BLaER1 (cell line): Measurements from ENCODE around the gene SHC2.

Experiments used
- H3K27ac ChIP-seq: shearing (Covaris generic); formaldehyde crosslinking; 2 replicates; pipeline ENCODE4 v1.8.1; 2022
- H3K27me3 ChIP-seq: shearing (Covaris generic); formaldehyde crosslinking; 2 replicates; pipeline ENCODE4 v1.8.1; 2022
- H3K36me3 ChIP-seq: shearing (Covaris generic); formaldehyde crosslinking; 2 replicates; pipeline ENCODE4 v1.8.1; 2022
- H3K4me1 ChIP-seq: shearing (Covaris generic); formaldehyde crosslinking; 2 replicates; pipeline ENCODE4 v1.8.1; 2022
- H3K4me2 ChIP-seq: shearing (Covaris generic); formaldehyde crosslinking; 2 replicates; pipeline ENCODE4 v1.8.1; 2022
- H3K4me3 ChIP-seq: shearing (Covaris generic); formaldehyde crosslinking; 2 replicates; pipeline ENCODE4 v1.8.1; 2022
- H3K9ac ChIP-seq: shearing (Covaris generic); formaldehyde crosslinking; 2 replicates; pipeline ENCODE4 v1.8.1; 2022
- H3K9me3 ChIP-seq: shearing (Covaris generic); formaldehyde crosslinking; 2 replicates; pipeline ENCODE4 v1.8.1; 2022
- H4K20me1 ChIP-seq: shearing (Covaris generic); formaldehyde crosslinking; 2 replicates; pipeline ENCODE4 v1.8.1; 2022
- Cebpa-rat ChIP-seq: shearing (Covaris generic); IDR thresholded peaks from 2 replicates; pipeline ENCODE4 v1.8.1; 2022

Gene SHC2

GRCh38 chr19:375395-376110, 85.3 kb downstream of the SHC2 start:
- Histone ChIP-seq H3K27ac (no peak overlapping the region), H3K27me3 (no peaks in the 10 kb centered on the region), H3K4me1 (no peaks in the 10 kb centered on the region), H3K9me3 (peaks cover 29% of the 10 kb centered on the region), H3K9ac (no peak overlapping the region), H4K20me1 (no peaks in the 10 kb centered on the region), H3K4me3 (no peak overlapping the region), H3K36me3 (no peaks in the 10 kb centered on the region), H3K4me2 (no peak overlapping the region)
- no peak for TF ChIP-seq Cebpa-rat

GRCh38 chr19:374886-375235, 86.0 kb downstream of the SHC2 start:
- Histone ChIP-seq H3K4me1 (no peaks in the 10 kb centered on the region), H4K20me1 (no peaks in the 10 kb centered on the region), H3K4me2 (no peak overlapping the region), H3K9me3 (peaks cover 22% of the 10 kb centered on the region), H3K27me3 (no peaks in the 10 kb centered on the region), H3K27ac (no peak overlapping the region), H3K4me3 (no peak overlapping the region), H3K9ac (no peak overlapping the region), H3K36me3 (no peaks in the 10 kb centered on the region)
- TF ChIP-seq Cebpa-rat: no peak

GRCh38 chr19:374183-374885, 86.5 kb downstream of the SHC2 start:
- no peak for TF ChIP-seq Cebpa-rat
- H3K4me1 ChIP-seq: no peaks in the 10 kb centered on the region
- no peaks in the 10 kb centered on the region for H4K20me1 ChIP-seq
- H3K9ac ChIP-seq: no peak overlapping the region
- H3K36me3 ChIP-seq: no peaks in the 10 kb centered on the region
- H3K27me3 ChIP-seq: no peaks in the 10 kb centered on the region
- H3K9me3 ChIP-seq: peaks cover 17% of the 10 kb centered on the region
- no peak overlapping the region for H3K27ac ChIP-seq
- H3K4me2 ChIP-seq: no peak overlapping the region
- H3K4me3 ChIP-seq: no peak overlapping the region

- no peaks in the 10 kb centered on the region for H3K27me3 ChIP-seq
- H3K9ac ChIP-seq: no peak overlapping the region
- H3K4me1 ChIP-seq: no peaks in the 10 kb centered on the region
- H4K20me1 ChIP-seq: no peaks in the 10 kb centered on the region
- H3K4me2 ChIP-seq: no peak overlapping the region
- H3K9me3 ChIP-seq: peaks cover 10% of the 10 kb centered on the region
- H3K27ac ChIP-seq: no peak overlapping the region
- TF ChIP-seq Cebpa-rat: no peak
- H3K36me3 ChIP-seq: no peaks in the 10 kb centered on the region
- no peak overlapping the region for H3K4me3 ChIP-seq
These were observed 87.2 kb downstream of the SHC2 start for GRCh38 chr19:373391-374182.

- H3K4me2 ChIP-seq: no peak overlapping the region
- H3K36me3 ChIP-seq: no peaks in the 10 kb centered on the region
These were observed 88.4 kb downstream of the SHC2 start for GRCh38 chr19:372306-372890.

GRCh38 chr19:371501-372168, 89.2 kb downstream of the SHC2 start:
- H3K4me2 ChIP-seq: no peak overlapping the region
- no peaks in the 10 kb centered on the region for H3K36me3 ChIP-seq
- no peak overlapping the region for H3K9ac ChIP-seq
- no peak overlapping the region for H3K27ac ChIP-seq
- no peaks in the 10 kb centered on the region for H3K27me3 ChIP-seq
- no peaks in the 10 kb centered on the region for H4K20me1 ChIP-seq
- H3K9me3 ChIP-seq: peaks cover 5% of the 10 kb centered on the region; the same call in 1 of the 2 replicates
- no peak overlapping the region for H3K4me3 ChIP-seq
- no peak for TF ChIP-seq Cebpa-rat
- H3K4me1 ChIP-seq: no peaks in the 10 kb centered on the region

More at GRCh38 chr19:372306-372890, 88.4 kb downstream of the SHC2 start:
- Histone ChIP-seq H3K9ac (no peak overlapping the region), H3K27me3 (no peaks in the 10 kb centered on the region), H3K4me3 (no peak overlapping the region), H3K9me3 (no peaks in the 10 kb centered on the region), H3K27ac (no peak overlapping the region), H3K4me1 (no peaks in the 10 kb centered on the region), H4K20me1 (no peaks in the 10 kb centered on the region)
- no peak for TF ChIP-seq Cebpa-rat

- H3K4me3 ChIP-seq: no peak overlapping the region
- H3K4me2 ChIP-seq: no peak overlapping the region
- no peaks in the 10 kb centered on the region for H3K36me3 ChIP-seq
- TF ChIP-seq Cebpa-rat: no peak
- H4K20me1 ChIP-seq: no peaks in the 10 kb centered on the region
- peaks cover 5% of the 10 kb centered on the region; the same call in 1 of the 2 replicates for H3K9me3 ChIP-seq
- no peak overlapping the region for H3K9ac ChIP-seq
- no peak overlapping the region for H3K27ac ChIP-seq
- H3K4me1 ChIP-seq: no peaks in the 10 kb centered on the region
- no peaks in the 10 kb centered on the region for H3K27me3 ChIP-seq
These were observed 90.0 kb downstream of the SHC2 start for GRCh38 chr19:370641-371330.

- Histone ChIP-seq H3K27me3 (no peaks in the 10 kb centered on the region), H3K36me3 (no peaks in the 10 kb centered on the region), H3K9me3 (peaks cover 5% of the 10 kb centered on the region; the same call in 1 of the 2 replicates), H3K9ac (no peak overlapping the region), H3K27ac (no peak overlapping the region), H3K4me1 (no peaks in the 10 kb centered on the region), H3K4me3 (no peak overlapping the region), H3K4me2 (no peak overlapping the region), H4K20me1 (no peaks in the 10 kb centered on the region)
- no peak for TF ChIP-seq Cebpa-rat
These were observed 91.0 kb downstream of the SHC2 start for GRCh38 chr19:369876-370275.

GRCh38 chr19:369256-369655, 91.6 kb downstream of the SHC2 start:
- Histone ChIP-seq H4K20me1 (no peaks in the 10 kb centered on the region), H3K27me3 (no peaks in the 10 kb centered on the region), H3K27ac (no peak overlapping the region)

More at GRCh38 chr19:369256-369655, 91.6 kb downstream of the SHC2 start:
- Histone ChIP-seq H3K9me3 (peaks cover 5% of the 10 kb centered on the region; the same call in 1 of the 2 replicates), H3K4me1 (no peaks in the 10 kb centered on the region), H3K4me3 (no peak overlapping the region), H3K4me2 (no peak overlapping the region), H3K36me3 (no peaks in the 10 kb centered on the region), H3K9ac (no peak overlapping the region)
- TF ChIP-seq Cebpa-rat: no peak
